GM19025 (cell line): ENCODE results near the gene BANF2.

Experiments used
- ATAC-seq: cut with Tn5 transposase; IDR thresholded peaks from one replicate; pipeline ENCODE4 v1.9.1; 2021; ENCODE audit warnings: mild to moderate bottlenecking, low read depth, moderate library complexity; ENCODE audit not compliant: unreplicated experiment

The BANF2 gene

DNA sequence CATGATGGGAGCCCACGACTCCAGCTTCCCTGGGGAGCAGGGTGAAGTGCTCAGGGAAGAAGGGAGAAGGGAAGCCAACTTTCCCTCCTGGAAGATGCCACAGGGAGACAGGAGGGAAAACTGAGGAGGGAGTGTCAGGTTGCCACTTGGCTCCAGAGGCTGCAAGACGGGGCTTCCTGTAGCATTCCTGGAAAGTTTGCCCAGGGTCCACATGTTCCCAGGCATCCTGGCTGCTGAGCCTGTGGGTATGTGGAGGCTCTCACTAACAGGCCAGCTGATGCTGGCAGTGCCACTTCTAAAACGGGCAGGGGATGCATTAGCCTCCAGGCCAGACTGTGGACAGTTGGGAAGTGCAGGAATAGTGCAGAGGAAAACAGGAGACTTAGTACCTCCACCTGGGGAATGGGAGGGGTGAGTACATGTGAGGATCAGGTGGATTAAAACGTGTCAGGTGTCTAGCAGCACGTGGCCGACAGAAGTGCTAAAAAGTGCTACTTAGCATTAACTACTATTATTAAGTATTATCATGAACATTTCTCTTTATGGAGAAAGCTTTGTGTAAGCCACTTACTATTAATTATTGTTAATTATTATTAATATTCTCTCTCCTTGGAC is 33.2 kb downstream of the BANF2 start:
- ATAC-seq: no peak

DNA sequence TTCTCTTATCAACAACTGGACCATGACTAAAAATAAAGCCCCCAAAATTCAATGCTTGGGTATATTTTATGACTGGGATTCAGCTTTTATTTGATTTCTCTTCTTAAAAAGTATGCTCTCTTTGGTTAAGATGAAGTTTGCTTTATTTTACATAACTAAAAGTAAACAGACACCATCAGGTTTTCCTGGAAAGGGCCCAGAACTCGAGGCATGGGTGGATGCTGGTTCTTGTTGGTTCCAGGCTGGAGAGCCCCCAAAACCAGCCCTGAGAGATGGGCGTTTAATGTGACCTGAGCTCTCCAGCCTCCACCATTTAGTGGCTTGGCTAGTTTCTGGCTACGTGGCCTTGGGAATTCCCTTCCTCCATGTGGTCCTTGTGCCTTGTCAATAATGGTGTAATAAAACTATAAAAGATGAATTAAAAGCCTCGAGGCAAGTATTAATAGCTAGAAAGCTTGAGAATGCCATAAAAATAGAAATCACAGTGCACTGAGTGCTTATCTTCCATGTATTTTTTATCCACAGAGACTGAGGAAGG is 34.1 kb downstream of the BANF2 start:
- ATAC-seq: no peak

DNA sequence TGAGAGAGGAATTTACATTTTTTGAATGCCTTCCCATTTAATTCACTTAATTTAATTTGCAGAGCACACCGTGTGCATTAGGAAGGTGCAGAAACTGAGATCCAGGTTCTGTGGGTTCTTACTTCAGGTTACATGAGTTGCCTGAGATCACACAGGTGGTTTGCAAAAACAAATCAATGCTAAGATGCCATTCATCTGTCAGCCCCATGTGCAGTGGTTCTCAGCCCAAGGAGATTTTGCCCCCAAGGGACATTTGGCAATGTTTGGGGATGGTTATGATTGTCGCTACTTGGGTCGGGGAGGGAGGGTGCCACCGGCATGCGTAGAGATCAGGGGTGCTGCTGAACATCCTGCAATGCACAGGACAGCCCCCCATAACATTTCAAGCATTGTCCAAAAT is 34.6 kb downstream of the BANF2 start:
- ATAC-seq: no peak

DNA sequence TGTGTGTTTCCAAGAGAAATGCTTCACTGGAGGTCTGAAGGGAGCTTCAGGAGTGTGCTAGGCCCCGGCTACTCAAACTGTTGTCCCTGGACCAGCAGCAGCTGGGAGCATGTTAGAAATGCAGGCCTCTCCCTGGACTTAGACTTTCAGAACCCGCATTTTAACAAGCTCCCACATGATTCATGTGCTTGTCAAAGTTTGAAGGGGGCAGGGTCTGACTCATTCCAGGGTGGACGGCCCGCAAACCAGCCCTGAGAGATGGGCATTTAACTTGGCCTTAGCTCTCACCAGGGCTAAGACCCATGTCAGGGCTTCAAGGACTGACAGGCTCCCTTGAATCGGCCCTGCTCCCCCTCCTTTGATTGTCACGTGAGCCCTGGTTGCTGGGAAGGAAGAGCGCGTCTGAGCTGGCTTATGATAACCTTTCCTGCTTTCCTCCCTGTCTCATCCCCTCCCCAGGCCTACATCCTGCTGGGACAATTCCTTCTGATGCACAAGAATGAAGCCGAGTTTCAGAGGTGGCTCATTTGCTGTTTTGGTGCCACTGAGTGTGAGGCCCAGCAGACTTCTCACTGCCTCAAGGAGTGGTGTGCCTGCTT is 35.5 kb downstream of the BANF2 start:
- no peak for ATAC-seq

DNA sequence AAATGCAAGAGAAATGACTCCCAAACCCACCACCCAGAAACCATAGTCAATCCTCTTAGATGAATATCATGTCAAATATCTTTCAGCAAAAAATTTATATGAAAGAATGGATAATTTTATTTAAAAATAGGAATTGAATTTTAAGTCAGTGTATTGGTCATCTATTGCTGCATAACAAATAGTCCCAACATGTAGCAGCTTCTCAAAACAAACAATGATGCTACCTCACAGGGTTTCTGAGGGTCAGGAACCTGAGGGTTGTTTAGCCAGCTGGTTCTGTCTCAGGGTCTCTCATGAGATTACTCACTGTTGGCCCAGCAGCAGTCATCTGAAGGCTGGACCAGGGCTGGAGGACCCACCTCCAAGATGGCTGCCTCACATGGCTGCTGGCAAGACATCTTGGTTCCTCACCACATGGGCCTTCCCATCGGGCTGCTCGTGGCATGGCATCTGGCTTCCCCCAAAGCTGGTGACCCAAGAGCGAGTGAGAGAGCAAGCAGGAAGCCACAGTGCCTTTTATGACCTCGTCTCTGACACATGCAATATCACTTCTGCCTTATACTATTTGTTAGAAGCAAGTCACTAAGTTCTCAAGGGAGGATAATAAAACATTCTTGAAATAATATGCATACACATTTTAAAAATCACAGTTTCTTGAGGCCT is 36.3 kb downstream of the BANF2 start:
- no peak for ATAC-seq

DNA sequence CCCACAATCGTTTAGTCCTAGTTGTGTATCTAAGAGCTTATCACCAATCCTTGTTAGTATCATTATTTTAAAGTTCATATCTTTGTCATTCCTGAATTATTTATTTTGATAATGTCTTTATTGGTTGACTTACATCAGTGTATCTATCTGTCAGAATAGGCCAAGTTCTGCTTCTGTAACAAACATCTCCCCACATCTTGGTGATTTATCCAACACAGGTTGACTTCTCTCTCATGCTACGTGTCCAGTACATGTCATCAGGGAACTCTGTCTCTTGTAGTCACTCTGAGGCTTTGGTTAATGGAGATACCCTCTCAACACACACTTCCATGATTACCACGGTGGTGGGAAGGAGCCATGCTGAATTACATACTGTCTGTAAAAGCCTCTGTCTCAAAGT is 38.4 kb downstream of the BANF2 start:
- no peak for ATAC-seq

DNA sequence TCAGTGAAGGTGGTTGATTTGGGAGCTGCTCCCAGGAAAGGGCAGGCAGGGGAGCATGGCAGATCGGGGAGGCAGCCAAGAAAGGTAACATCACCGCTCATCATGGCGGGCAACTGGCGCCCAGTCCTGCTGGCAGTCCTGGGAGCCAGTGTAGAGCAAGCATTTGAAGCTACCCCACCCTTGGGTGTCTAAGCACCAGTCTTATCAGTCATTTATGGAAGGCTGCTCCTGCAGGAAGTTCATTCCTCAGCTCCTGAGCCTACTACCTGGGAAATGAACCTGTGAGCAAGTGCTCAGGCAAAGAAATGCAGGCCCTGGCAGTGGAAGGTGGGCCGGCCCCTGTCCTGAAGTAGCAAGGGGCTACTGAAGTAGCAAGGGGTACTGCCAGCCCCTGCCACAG is 41.5 kb downstream of the BANF2 start:
- ATAC-seq: no peak

DNA sequence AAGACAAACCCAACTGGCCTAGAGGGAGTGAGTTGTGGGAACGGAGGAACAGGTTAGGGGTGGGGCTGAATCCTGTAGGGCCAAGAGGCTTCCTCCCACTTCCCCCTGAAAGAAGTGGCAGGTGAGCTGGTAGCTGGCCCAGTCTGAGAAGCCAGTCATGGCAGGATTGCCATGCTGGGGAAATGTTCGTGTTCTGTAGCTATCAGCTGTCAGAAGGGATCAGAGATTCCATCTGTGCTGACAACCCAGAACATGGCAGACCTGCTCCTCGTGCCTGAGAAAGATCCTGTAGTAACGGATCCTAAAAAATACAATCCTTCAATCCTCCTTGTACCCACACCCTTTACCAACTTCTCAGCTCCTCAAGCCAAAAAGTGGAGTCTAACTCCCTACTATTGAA is 43.0 kb downstream of the BANF2 start:
- ATAC-seq: no peak

DNA sequence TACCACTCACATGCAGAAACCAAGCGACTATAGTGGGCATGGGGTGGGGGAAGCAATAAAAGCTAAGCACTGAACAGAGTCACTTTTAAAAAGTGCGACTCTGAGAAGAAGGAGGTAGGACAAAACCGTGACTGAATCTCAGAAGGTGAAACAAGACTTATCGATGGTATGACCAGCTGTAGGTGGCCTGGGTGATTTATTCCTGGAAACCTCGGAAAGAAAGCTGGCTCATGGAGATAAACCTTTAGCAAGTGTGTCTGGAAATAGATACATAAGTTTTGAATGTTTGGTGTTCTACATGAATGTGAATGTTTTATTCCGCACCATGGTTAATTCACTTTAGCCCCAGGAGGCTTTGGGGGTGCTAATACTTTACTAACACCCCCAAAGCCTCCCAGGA is 43.9 kb downstream of the BANF2 start:
- no peak for ATAC-seq

DNA sequence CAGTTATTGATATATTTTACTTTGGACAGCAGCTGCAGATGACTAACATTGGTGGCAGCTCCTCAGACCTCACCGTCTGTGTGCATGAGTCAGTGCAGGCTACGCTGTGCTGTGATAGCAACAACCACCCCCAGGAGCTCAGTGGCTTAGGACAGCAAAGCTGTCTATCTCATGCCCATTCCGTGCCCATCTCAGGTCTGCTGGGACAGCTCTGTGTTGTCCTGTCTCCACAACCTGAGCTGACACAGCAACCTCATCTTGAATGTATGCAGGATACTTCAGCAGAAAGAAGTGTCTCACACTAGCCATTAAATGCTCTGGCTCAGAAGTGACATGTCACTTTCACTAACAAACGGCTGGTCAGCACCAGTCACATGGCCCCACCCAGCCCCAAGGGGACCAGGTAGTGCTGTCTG is 47.7 kb downstream of the BANF2 start:
- ATAC-seq: no peak

DNA sequence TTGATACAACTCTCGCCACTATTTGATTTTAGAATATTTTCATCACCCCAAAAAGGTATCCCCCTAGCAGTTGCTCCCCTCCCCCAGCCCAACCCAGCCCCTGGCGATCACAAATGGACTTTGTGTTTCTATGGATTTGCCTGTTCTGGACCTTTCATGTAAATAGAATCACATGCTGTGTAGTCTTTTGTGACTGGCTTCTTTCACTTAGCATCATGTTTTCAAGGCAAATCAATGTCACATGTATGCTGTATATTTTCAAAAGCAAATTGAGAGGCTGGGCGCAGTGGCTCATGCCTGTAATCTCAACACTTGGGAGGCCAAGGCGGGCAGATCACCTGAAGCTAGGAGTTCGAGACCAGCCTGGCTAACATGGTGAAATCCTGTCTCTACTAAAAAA is 48.5 kb downstream of the BANF2 start:
- ATAC-seq: no peak

DNA sequence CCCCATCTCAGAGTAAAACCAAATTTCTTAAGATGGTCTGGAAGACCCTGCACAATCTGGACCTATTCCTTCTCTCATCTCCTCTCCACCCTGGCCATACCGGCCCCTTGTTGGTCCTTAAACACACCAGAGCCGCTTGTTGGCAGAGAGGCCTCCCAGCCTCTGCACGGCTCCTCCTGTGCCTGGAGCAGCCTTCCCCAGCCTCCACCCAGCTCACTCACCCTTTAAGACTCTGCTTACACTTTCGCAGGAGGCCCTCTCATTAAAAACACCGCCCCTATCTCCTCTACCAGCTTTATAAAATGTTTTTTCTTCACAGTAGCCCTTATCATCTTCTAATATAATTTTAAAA is 49.8 kb downstream of the BANF2 start:
- no peak for ATAC-seq

DNA sequence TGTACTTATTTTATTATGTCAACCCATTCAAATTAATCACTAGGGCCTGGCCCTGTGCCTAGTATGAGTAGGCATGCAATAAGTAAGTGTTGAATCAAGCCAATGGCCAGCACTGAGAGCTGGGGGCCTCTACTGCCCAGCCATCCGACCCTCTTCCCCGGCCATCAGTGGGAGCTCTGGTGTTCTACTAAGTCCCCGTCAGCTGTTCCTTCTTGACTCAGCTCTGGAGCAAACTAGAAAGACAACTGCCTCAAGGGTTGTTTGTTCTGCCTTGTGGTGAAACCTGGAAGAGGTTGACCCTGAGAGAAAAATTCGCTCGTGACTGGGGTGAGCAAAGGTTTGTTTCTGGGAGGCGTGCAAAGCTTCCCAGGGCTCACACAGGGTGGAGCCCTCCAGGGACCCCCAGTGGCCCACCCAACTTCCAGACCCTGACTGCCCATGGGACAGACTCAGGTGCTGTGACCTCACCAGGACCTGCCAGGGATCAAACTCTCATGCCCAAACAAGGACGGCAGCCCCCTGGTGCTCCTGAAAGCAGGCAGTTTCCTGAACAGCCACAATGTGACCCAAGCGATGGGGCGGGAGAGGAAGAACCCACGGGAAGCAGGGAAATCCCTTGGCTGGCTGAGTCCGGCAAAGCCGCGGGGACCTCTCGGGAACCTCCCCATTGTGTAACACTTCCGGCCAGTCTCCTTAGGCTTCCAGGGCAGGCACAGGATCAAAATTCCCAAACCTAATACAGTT is 50.4 kb downstream of the BANF2 start:
- no peak for ATAC-seq

DNA sequence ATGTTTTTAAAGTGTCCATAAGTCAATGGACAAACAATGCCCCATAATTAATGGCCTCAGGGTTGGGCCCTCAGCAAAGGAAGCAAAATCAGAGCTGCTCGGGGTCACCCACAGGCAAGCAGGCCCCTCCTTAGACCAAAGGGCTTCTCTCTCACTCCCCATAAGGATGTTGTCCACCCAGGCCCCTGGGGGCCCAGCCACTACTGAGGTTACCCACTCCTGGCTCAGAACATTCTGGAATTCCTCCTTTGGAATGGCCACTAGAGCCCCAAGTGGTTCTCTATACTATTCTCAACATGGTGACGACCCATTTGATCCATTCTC is 50.9 kb downstream of the BANF2 start:
- ATAC-seq: no peak

DNA sequence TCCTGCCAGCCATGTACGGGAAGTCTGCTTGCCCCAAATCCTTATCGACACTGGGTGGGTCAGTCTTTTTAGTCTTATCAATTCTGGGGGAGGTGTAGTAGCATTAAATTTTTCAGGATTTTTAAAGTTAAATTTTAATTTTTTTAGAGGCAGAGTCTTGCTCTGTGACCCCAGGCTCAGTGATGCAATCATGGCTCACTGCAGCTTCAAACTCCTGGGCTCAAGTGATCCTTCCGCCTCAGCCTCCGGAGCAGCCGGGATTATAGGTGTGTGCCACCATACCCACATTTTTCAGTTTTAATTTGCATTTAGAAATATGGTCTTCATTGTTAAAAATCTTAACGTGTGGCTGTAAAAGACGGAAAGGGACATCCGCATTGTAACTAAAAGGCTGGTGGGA is 51.9 kb downstream of the BANF2 start:
- no peak for ATAC-seq

DNA sequence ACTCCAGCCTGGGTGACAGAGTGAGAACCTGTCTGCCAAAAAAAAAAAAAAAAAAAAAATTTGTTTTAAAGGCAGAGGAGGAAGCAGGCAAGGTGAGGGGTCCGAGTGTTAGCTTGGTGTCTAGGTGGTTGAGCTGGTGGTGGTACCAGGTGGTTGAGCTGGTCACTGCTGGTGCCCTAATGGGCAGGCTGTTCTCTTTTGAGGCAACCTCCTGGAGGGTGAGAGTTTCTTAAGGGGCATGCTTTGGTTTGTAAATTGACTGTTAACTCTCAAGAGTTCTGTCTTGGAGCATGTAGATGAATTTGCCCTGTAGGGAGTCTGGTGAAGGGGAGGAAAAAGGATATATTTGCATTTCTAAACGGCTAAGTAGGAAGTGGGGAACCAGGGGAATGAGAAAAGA is 52.7 kb downstream of the BANF2 start:
- ATAC-seq: no peak

DNA sequence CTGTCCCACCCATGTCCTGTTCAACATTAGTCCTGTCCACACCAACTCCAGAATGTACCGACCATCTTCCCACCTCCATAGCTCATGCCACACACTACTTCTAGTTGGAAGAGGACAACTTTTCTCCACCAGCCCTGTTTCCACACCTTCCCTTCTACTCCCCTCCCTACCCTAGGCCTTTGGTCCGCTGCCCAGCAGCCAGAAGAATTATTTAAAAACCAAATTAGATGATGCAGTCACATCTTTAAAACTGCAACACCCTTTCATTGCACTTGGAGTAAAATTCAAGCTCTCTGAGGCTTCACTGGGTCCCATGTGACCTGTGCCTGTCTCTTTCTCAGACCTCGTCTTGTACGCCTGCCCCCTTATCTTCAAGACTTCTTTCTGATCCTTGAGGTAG is 53.8 kb downstream of the BANF2 start:
- ATAC-seq: no peak

DNA sequence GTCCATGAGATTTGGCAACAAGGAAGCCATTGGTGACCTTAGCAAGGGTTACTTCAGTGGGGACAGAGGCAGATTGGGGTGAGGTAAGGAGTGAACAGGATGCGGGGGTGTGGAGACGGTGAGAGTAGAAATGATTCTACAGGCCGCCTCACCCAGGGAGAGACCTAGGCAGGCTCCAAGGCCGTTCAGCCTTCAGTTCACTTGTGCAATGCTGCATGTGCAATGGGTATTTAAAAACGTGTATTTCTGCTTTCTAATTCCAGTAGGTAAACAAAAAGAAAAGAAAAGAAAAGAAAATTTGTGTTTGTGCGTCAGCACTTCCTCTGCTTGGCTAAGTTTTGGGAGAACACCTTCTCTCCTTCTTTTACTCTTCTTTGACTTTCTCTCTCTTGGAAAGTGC is 56.8 kb downstream of the BANF2 start:
- ATAC-seq: no peak

DNA sequence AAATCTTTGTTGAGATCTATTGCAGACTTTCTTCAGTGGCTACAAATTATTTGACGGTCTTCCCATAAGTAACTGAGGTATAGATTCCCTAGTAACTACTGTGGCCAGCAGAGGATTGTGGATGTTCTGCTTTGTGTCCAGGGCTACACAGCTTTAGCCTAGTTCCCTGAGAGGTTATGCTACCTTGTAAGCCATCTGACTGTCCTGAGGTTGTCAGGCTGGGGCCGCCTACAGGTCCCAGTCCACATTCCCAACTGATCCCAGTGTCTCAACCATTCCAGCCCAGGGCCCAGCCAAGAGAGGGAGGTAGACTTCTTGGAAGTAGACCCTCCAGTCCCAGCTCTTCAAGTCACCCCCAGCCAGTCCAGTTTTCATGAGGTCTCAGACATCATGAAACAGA is 57.7 kb downstream of the BANF2 start:
- ATAC-seq: no peak

DNA sequence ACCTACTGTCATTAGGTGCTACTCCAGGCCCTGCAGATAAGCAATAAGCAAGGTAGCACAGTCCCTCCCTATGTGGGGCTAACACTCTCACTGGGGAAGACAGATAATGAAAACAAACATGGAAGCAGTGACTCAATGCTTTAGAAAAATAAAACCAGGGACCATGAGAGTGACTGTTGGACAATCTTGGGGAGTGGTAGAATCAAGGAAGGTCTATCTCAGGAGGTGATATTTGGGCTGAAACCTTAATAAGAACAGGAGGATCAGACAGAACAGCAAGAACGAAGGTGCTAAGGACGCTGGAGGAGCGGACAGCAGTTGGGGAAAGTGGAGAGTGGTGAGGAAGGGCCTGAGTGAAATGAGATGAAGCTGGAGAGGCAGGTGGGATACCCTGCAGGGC is 58.2 kb downstream of the BANF2 start:
- no peak for ATAC-seq

DNA sequence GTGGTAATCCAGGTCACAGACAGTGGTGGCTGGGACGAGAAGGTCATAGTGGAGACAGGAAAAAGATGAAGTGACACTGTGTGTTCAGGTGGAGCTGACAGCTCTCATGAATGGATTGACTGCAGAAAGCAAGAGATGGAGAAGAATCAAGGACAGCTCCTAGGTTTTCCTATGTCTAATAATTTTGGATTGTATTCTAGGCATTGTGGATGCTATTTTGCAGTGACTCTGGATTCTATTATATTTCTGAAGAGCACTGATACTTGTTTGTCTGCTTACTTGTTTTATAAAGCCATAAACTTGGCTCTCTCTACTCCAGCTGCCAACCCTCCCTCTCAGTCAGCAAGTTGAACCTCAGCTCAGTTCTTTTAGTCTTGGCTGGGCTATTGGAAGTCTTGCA is 58.7 kb downstream of the BANF2 start:
- no peak for ATAC-seq

DNA sequence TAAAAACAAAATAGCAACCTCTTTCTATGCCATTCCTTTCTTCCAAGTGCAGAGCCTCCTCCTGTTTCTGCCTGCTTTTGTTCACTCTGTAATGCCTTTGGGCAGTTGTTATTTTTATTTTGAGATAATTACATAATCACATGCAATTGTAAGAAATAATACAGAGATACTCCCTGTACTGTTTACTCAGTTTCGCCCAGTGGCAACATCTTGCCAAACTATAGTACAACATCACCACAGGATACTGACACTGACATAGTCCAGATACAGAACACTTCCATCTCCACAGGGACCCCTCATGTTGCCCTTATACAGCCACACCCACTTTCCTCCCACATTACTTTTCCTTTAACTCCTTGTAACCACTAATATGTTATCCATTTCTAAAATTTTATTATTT is 59.7 kb downstream of the BANF2 start:
- no peak for ATAC-seq
